Brain microvascular endothelial cell (primary cell): Measurements from ENCODE around the gene RERE.

ENCODE experiments used
- DNase-seq: peaks from one replicate; pipeline ENCODE4 v3.0.0-alpha.2; 2020
- H3K27ac ChIP-seq: fragments of 250-450 bp; sonication (Bioruptor Pico); 2 replicates; pipeline ENCODE4 v1.5.1; 2020; ENCODE audit warnings: mild to moderate bottlenecking, moderate library complexity
- H3K27me3 ChIP-seq: fragments of 250-450 bp; sonication (Bioruptor Pico); replicated peaks from 2 replicates; pipeline ENCODE4 v1.5.1; 2020; ENCODE audit warnings: mild to moderate bottlenecking
- H3K36me3 ChIP-seq: fragments of 250-450 bp; sonication (Bioruptor Pico); replicated peaks from 2 replicates; pipeline ENCODE4 v1.5.1; 2020; ENCODE audit warnings: mild to moderate bottlenecking
- H3K4me3 ChIP-seq: 2 replicates; pipeline ENCODE4 v1.5.1; 2011; ENCODE audit warnings: low read depth, mild to moderate bottlenecking, control low read depth, low read length, moderate library complexity
- in situ Hi-C: cut with HindIII; loops from 2 replicates; pipeline ENCODE4 v1.10.0; 2017; ENCODE audit warnings: low sequenced_read_pairs, low pct_ligation_motif_present
- TF ChIP-seq, protein P1 (sequence below): IDR thresholded peaks from 2 replicates; pipeline ENCODE4 v1.5.1; 2011; ENCODE audit warnings: low read depth, mild to moderate bottlenecking, moderate library complexity, low read length, control low read depth, inconsistent platforms; ENCODE audit errors: missing control alignments

The RERE gene

DNA sequence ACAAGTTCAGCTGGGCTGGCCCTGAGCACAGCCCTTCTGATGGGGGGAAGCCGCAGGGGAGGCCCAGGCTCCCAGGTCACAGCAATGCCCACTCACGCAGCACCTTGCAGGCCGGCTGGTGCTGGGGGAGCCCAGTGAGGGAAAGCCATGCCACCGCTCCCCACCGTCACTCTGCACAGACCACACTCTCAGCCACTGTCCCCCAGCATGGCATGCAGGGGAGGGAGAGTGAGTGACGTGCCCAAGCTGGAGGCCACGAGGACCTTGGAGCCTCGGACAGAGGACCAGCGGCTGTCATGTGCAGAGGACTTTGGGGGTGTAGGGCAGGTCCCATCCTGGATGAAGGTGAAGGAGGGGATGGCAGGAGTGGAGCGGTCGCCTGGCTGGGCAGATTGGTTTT, 474.4 kb downstream of the RERE start:
- no peaks in the 10 kb centered on the region for H3K27me3 ChIP-seq
- in situ Hi-C loops: no loop called here
- H3K4me3 ChIP-seq: no peak overlapping the region
- peak overlapping the region; percentile 94 for H3K27ac ChIP-seq
- H3K36me3 ChIP-seq: no peaks in the 10 kb centered on the region
- no peak for DNase-seq
- TF ChIP-seq, protein P1, sequence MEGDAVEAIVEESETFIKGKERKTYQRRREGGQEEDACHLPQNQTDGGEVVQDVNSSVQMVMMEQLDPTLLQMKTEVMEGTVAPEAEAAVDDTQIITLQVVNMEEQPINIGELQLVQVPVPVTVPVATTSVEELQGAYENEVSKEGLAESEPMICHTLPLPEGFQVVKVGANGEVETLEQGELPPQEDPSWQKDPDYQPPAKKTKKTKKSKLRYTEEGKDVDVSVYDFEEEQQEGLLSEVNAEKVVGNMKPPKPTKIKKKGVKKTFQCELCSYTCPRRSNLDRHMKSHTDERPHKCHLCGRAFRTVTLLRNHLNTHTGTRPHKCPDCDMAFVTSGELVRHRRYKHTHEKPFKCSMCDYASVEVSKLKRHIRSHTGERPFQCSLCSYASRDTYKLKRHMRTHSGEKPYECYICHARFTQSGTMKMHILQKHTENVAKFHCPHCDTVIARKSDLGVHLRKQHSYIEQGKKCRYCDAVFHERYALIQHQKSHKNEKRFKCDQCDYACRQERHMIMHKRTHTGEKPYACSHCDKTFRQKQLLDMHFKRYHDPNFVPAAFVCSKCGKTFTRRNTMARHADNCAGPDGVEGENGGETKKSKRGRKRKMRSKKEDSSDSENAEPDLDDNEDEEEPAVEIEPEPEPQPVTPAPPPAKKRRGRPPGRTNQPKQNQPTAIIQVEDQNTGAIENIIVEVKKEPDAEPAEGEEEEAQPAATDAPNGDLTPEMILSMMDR: no peak

DNA sequence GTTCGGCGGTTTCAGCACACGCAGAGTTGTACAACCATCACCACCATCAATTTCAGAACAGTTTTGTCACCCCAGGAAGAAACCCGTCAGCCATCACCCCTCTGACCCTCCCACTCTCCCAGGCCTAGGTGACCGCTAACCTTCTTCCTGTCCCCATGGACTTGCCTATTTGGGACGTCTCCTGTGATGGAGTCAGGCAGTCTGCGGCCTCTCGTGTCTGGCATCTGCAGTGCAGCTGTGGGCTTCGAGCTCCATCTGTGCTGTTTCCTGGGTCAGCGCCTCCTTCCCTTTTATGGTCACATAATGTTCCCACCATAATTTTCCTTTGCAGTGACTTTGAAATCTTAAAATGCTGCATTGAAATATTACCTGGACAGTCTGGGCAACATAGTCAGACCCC, 475.1 kb downstream of the RERE start:
- in situ Hi-C loops: no loop called here
- DNase-seq: peak; percentile 44
- peak overlapping the region; percentile 94 for H3K27ac ChIP-seq

DNA sequence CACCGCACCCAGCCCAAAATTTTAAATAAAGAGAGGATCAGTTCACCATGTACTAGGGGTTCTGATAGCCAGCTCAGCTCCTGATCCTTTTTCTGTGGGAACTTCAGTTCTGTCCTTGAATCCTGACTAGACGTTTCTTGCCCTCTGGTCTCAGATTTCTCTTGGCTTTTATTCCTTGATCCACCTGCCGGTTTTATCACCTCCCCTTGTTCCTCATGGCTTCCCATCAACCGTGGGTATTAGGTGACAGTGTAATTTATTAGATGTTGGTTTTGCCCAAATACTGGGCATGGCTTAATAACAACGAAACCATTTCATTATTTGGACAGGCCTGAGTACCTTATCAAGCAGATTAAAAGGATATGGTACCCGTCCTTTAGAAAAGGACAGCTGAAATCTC, 477.0 kb downstream of the RERE start:
- Histone ChIP-seq H3K27ac (no peak overlapping the region), H3K36me3 (no peaks in the 10 kb centered on the region), H3K27me3 (no peaks in the 10 kb centered on the region), H3K4me3 (no peak overlapping the region)
- no peak for DNase-seq
- TF ChIP-seq, protein P1: no peak
- in situ Hi-C loops: no loop called here

More for the DNA sequence above, 475.1 kb downstream of the RERE start:
- TF ChIP-seq, protein P1: peak; percentile 39
- H3K4me3 ChIP-seq: no peak overlapping the region
- no peaks in the 10 kb centered on the region for H3K27me3 ChIP-seq
- H3K36me3 ChIP-seq: no peaks in the 10 kb centered on the region

DNA sequence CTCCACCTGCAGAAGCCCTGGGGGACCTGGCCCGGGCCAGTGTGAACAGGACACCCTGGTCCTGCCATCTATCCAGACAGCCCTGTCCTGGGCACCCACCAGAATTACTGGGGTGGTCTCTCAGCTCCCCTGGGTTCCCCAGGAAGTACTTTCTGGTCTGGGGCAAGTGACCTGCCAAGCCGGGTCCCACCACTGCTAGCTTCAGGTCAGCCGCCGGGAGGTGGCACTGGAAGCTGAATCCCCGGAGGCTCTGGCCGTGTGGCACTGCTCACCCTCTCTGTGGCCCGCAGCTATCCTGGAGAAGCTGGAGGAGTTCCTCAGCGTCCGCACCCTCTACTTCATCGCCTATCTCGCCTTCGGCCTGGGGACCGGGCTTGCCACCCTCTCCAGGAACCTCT, 478.2 kb downstream of the RERE start:
- no peak overlapping the region for H3K4me3 ChIP-seq
- H3K27me3 ChIP-seq: no peaks in the 10 kb centered on the region
- in situ Hi-C loops: no loop called here
- no peak overlapping the region for H3K27ac ChIP-seq
- no peaks in the 10 kb centered on the region for H3K36me3 ChIP-seq
- TF ChIP-seq, protein P1: no peak
- no peak for DNase-seq

DNA sequence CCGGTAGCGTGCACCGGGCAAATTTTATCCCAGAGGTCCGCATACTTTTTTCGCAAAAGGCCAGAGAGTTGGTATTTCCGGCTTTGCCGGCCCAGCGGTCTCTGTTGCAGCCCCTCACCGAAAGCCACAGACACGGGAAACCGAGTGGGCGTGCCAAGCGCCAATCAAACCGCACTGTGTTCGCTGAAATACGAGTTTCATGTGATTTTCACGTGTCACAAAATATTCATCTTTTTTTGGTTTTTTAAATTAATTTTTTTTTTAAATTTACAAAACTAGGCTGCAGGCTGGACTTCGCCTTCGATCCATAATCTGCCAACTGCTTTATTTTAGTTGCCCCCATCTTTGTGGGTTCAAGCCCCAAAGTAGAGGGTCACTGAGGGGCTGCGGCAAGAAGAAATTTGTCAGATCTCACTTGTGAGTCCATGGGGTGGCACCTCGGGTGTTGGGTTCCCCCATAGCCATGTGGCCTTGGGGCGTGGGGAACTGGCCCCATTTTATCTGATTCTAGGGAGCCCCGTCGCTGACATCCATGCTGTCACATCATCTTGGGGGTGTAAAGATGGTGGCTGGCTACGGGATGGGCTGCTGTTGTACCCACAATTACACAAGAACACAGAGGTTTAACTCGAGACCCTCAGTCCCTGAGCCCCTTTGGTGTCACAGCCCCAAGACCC, 478.8 kb downstream of the RERE start:
- Histone ChIP-seq H3K27ac (no peak overlapping the region), H3K36me3 (no peaks in the 10 kb centered on the region), H3K27me3 (no peaks in the 10 kb centered on the region), H3K4me3 (no peak overlapping the region)
- in situ Hi-C loops: no loop called here
- TF ChIP-seq, protein P1: no peak
- DNase-seq: no peak
